WERI-Rb-1 (cell line): ENCODE results near the gene BRSK2.

Source experiments
- DNase-seq: peaks from one replicate; pipeline ENCODE4 v3.0.0-alpha.2; 2020
- H3K27ac ChIP-seq: fragments of 250-450 bp; sonication (Bioruptor Pico); 2 replicates; pipeline ENCODE4 v1.5.1; 2020; ENCODE audit warnings: mild to moderate bottlenecking, moderate library complexity
- H3K27me3 ChIP-seq: fragments of 250-450 bp; sonication (Bioruptor Pico); 2 replicates; pipeline ENCODE4 v1.5.1; 2021; ENCODE audit warnings: mild to moderate bottlenecking, low read depth, moderate library complexity; ENCODE audit not compliant: insufficient read depth, severe bottlenecking
- H3K36me3 ChIP-seq: fragments of 250-450 bp; sonication (Bioruptor Pico); 2 replicates; pipeline ENCODE4 v1.5.1; 2020; ENCODE audit warnings: mild to moderate bottlenecking, moderate library complexity
- H3K4me3 ChIP-seq: 2 replicates; pipeline ENCODE4 v1.5.1; 2011; ENCODE audit warnings: low read depth, mild to moderate bottlenecking, control low read depth, low read length
- H3K9me3 ChIP-seq: fragments of 250-450 bp; sonication (Bioruptor Pico); 2 replicates; pipeline ENCODE4 v1.5.1; 2021; ENCODE audit warnings: mild to moderate bottlenecking, moderate library complexity; ENCODE audit not compliant: severe bottlenecking
- CTCF ChIP-seq: IDR thresholded peaks from 2 replicates; pipeline ENCODE4 v1.5.1; 2011; ENCODE audit warnings: low read depth, mild to moderate bottlenecking, control low read depth, inconsistent platforms, low read length

The BRSK2 gene

GRCh38 chr11:1484061-1484671 lies 94.4 kb downstream of the BRSK2 start:
- Histone ChIP-seq H3K27ac (no peak overlapping the region), H3K36me3 (no peaks in the 10 kb centered on the region; the same call in 1 of the 2 replicates), H3K27me3 (no peaks in the 10 kb centered on the region), H3K9me3 (no peaks in the 10 kb centered on the region), H3K4me3 (no peak overlapping the region)
- DNase-seq: no peak
- no peak for TF ChIP-seq CTCF

- Histone ChIP-seq H3K9me3 (no peaks in the 10 kb centered on the region), H3K27ac (no peak overlapping the region), H3K27me3 (no peaks in the 10 kb centered on the region), H3K4me3 (no peak overlapping the region), H3K36me3 (no peaks in the 10 kb centered on the region; the same call in 1 of the 2 replicates)
- no peak for TF ChIP-seq CTCF
- DNase-seq: no peak
Observed at GRCh38 chr11:1484695-1485503, 95.2 kb downstream of the BRSK2 start.

GRCh38 chr11:1485504-1485885 lies 95.8 kb downstream of the BRSK2 start:
- no peak for TF ChIP-seq CTCF
- no peak overlapping the region for H3K4me3 ChIP-seq
- H3K9me3 ChIP-seq: no peaks in the 10 kb centered on the region
- DNase-seq: no peak
- no peaks in the 10 kb centered on the region for H3K36me3 ChIP-seq
- H3K27me3 ChIP-seq: no peaks in the 10 kb centered on the region
- H3K27ac ChIP-seq: no peak overlapping the region

GRCh38 chr11:1486054-1486825 lies 96.5 kb downstream of the BRSK2 start, which contains the start of gene MOB2:
Gene MOB2, minus strand, starts transcription at chr11:1486779. Its CDS starts 223 bp downstream, at chr11:1486556.
- Histone ChIP-seq H3K9me3 (no peaks in the 10 kb centered on the region), H3K27ac (no peak within 1 kb of the TSS), H3K27me3 (no peaks in the 10 kb centered on the region), H3K36me3 (no peaks in the 10 kb centered on the region), H3K4me3 (no peak within 1 kb of the TSS)
- no peak for TF ChIP-seq CTCF
- DNase-seq: no peak

GRCh38 chr11:1487091-1487850 lies 97.5 kb downstream of the BRSK2 start:
- H3K27me3 ChIP-seq: no peaks in the 10 kb centered on the region
- no peaks in the 10 kb centered on the region for H3K36me3 ChIP-seq
- no peak overlapping the region for H3K27ac ChIP-seq
- no peak for DNase-seq
- H3K4me3 ChIP-seq: no peak overlapping the region
- no peak for TF ChIP-seq CTCF
- no peaks in the 10 kb centered on the region for H3K9me3 ChIP-seq
